Measurements from ENCODE around the gene KCND3.

KCND3 gene

GRCh38 chr1:111978695-111979094 lies 10.8 kb downstream of the KCND3 start:
- no peak overlapping the region for H3K27ac Mint-ChIP-seq
- no peak overlapping the region for H3K4me3 Mint-ChIP-seq
- no peaks in the 10 kb centered on the region for H3K36me3 Mint-ChIP-seq (ENCODE audit: low read depth)
- no peaks in the 10 kb centered on the region for H3K4me1 Mint-ChIP-seq (ENCODE audit: low read depth)
- H3K27me3 Mint-ChIP-seq (ENCODE audit: low read depth), result peaks cover 23% of the 10 kb centered on the region
- H3K9me3 Mint-ChIP-seq, result no peaks in the 10 kb centered on the region

GRCh38 chr1:111977378-111977777 lies 12.1 kb downstream of the KCND3 start:
- Mint-ChIP-seq H3K27me3 (ENCODE audit: low read depth) (peaks cover 32% of the 10 kb centered on the region), H3K36me3 (ENCODE audit: low read depth) (no peaks in the 10 kb centered on the region), H3K4me1 (ENCODE audit: low read depth) (no peaks in the 10 kb centered on the region), H3K4me3 (no peak overlapping the region), H3K9me3 (no peaks in the 10 kb centered on the region), H3K27ac (no peak overlapping the region)

- no peak overlapping the region for H3K27ac Mint-ChIP-seq
Measured at GRCh38 chr1:111976842-111977241, 12.6 kb downstream of the KCND3 start.

GRCh38 chr1:111976332-111976731 lies 13.1 kb downstream of the KCND3 start:
- Mint-ChIP-seq H3K27ac (no peak overlapping the region), H3K27me3 (ENCODE audit: low read depth) (peaks cover 36% of the 10 kb centered on the region), H3K4me1 (ENCODE audit: low read depth) (no peaks in the 10 kb centered on the region), H3K9me3 (no peaks in the 10 kb centered on the region), H3K36me3 (ENCODE audit: low read depth) (no peaks in the 10 kb centered on the region), H3K4me3 (no peak overlapping the region)

More at GRCh38 chr1:111976842-111977241, 12.6 kb downstream of the KCND3 start:
- no peaks in the 10 kb centered on the region for H3K4me1 Mint-ChIP-seq (ENCODE audit: low read depth)
- H3K9me3 Mint-ChIP-seq, result no peaks in the 10 kb centered on the region
- H3K4me3 Mint-ChIP-seq, result no peak overlapping the region
- no peaks in the 10 kb centered on the region for H3K36me3 Mint-ChIP-seq (ENCODE audit: low read depth)
- H3K27me3 Mint-ChIP-seq (ENCODE audit: low read depth), result peaks cover 32% of the 10 kb centered on the region

GRCh38 chr1:111973150-111973790 lies 16.2 kb downstream of the KCND3 start:
- H3K9me3 Mint-ChIP-seq, result no peaks in the 10 kb centered on the region
- H3K36me3 Mint-ChIP-seq (ENCODE audit: low read depth), result no peaks in the 10 kb centered on the region
- H3K4me1 Mint-ChIP-seq (ENCODE audit: low read depth), result no peaks in the 10 kb centered on the region
- peaks cover 52% of the 10 kb centered on the region for H3K27me3 Mint-ChIP-seq (ENCODE audit: low read depth)
- H3K27ac Mint-ChIP-seq, result no peak overlapping the region
- H3K4me3 Mint-ChIP-seq, result no peak overlapping the region

GRCh38 chr1:111971396-111971795 lies 18.1 kb downstream of the KCND3 start:
- Mint-ChIP-seq H3K4me1 (ENCODE audit: low read depth) (no peaks in the 10 kb centered on the region), H3K9me3 (no peaks in the 10 kb centered on the region), H3K27ac (no peak overlapping the region), H3K36me3 (ENCODE audit: low read depth) (no peaks in the 10 kb centered on the region), H3K27me3 (ENCODE audit: low read depth) (peaks cover 42% of the 10 kb centered on the region), H3K4me3 (no peak overlapping the region)

GRCh38 chr1:111968511-111968910 lies 21.0 kb downstream of the KCND3 start:
- peaks cover 44% of the 10 kb centered on the region for H3K27me3 Mint-ChIP-seq (ENCODE audit: low read depth)
- no peaks in the 10 kb centered on the region for H3K4me1 Mint-ChIP-seq (ENCODE audit: low read depth)
- no peaks in the 10 kb centered on the region for H3K9me3 Mint-ChIP-seq
- no peak overlapping the region for H3K4me3 Mint-ChIP-seq
- H3K27ac Mint-ChIP-seq, result no peak overlapping the region
- H3K36me3 Mint-ChIP-seq (ENCODE audit: low read depth), result no peaks in the 10 kb centered on the region

- Mint-ChIP-seq H3K4me3 (no peak overlapping the region), H3K4me1 (ENCODE audit: low read depth) (no peaks in the 10 kb centered on the region), H3K27ac (no peak overlapping the region), H3K36me3 (ENCODE audit: low read depth) (no peaks in the 10 kb centered on the region), H3K9me3 (no peaks in the 10 kb centered on the region), H3K27me3 (ENCODE audit: low read depth) (peaks cover 42% of the 10 kb centered on the region)
Measured at GRCh38 chr1:111967886-111968285, 21.6 kb downstream of the KCND3 start.

GRCh38 chr1:111967067-111967690 lies 22.3 kb downstream of the KCND3 start:
- Mint-ChIP-seq H3K4me3 (no peak overlapping the region), H3K9me3 (no peaks in the 10 kb centered on the region), H3K36me3 (ENCODE audit: low read depth) (no peaks in the 10 kb centered on the region), H3K27ac (no peak overlapping the region), H3K27me3 (ENCODE audit: low read depth) (peaks cover 39% of the 10 kb centered on the region), H3K4me1 (ENCODE audit: low read depth) (no peaks in the 10 kb centered on the region)

GRCh38 chr1:111965781-111966443 lies 23.6 kb downstream of the KCND3 start:
- Mint-ChIP-seq H3K4me1 (ENCODE audit: low read depth) (no peaks in the 10 kb centered on the region), H3K36me3 (ENCODE audit: low read depth) (no peaks in the 10 kb centered on the region), H3K27ac (no peak overlapping the region), H3K4me3 (no peak overlapping the region), H3K9me3 (no peaks in the 10 kb centered on the region), H3K27me3 (ENCODE audit: low read depth) (peaks cover 34% of the 10 kb centered on the region)

GRCh38 chr1:111963985-111964738 lies 25.3 kb downstream of the KCND3 start:
- H3K27ac Mint-ChIP-seq, result no peak overlapping the region

GRCh38 chr1:111961773-111962565 lies 27.5 kb downstream of the KCND3 start:
- Mint-ChIP-seq H3K27me3 (ENCODE audit: low read depth) (peaks cover 11% of the 10 kb centered on the region), H3K9me3 (no peaks in the 10 kb centered on the region), H3K4me1 (ENCODE audit: low read depth) (no peaks in the 10 kb centered on the region), H3K36me3 (ENCODE audit: low read depth) (no peaks in the 10 kb centered on the region), H3K4me3 (no peak overlapping the region), H3K27ac (no peak overlapping the region)

More at GRCh38 chr1:111963985-111964738, 25.3 kb downstream of the KCND3 start:
- Mint-ChIP-seq H3K4me3 (no peak overlapping the region), H3K9me3 (no peaks in the 10 kb centered on the region), H3K36me3 (ENCODE audit: low read depth) (no peaks in the 10 kb centered on the region), H3K27me3 (ENCODE audit: low read depth) (peaks cover 21% of the 10 kb centered on the region), H3K4me1 (ENCODE audit: low read depth) (no peaks in the 10 kb centered on the region)

- no peak overlapping the region for H3K4me3 Mint-ChIP-seq
- H3K9me3 Mint-ChIP-seq, result no peaks in the 10 kb centered on the region
- H3K36me3 Mint-ChIP-seq (ENCODE audit: low read depth), result no peaks in the 10 kb centered on the region
- H3K4me1 Mint-ChIP-seq (ENCODE audit: low read depth), result no peaks in the 10 kb centered on the region
- H3K27ac Mint-ChIP-seq, result no peak overlapping the region
- peaks cover 11% of the 10 kb centered on the region for H3K27me3 Mint-ChIP-seq (ENCODE audit: low read depth)
Measured at GRCh38 chr1:111961016-111961415, 28.5 kb downstream of the KCND3 start.

GRCh38 chr1:111959436-111959835 lies 30.0 kb downstream of the KCND3 start:
- peaks cover 6% of the 10 kb centered on the region for H3K27me3 Mint-ChIP-seq (ENCODE audit: low read depth)

More at GRCh38 chr1:111959436-111959835, 30.0 kb downstream of the KCND3 start:
- Mint-ChIP-seq H3K9me3 (no peaks in the 10 kb centered on the region), H3K4me1 (ENCODE audit: low read depth) (no peaks in the 10 kb centered on the region), H3K36me3 (ENCODE audit: low read depth) (no peaks in the 10 kb centered on the region), H3K4me3 (no peak overlapping the region), H3K27ac (no peak overlapping the region)
